ENCODE measurements around the gene ADCY2.

The ADCY2 gene
- total RNA-seq: 0 reads per million in 3 donors

DNA sequence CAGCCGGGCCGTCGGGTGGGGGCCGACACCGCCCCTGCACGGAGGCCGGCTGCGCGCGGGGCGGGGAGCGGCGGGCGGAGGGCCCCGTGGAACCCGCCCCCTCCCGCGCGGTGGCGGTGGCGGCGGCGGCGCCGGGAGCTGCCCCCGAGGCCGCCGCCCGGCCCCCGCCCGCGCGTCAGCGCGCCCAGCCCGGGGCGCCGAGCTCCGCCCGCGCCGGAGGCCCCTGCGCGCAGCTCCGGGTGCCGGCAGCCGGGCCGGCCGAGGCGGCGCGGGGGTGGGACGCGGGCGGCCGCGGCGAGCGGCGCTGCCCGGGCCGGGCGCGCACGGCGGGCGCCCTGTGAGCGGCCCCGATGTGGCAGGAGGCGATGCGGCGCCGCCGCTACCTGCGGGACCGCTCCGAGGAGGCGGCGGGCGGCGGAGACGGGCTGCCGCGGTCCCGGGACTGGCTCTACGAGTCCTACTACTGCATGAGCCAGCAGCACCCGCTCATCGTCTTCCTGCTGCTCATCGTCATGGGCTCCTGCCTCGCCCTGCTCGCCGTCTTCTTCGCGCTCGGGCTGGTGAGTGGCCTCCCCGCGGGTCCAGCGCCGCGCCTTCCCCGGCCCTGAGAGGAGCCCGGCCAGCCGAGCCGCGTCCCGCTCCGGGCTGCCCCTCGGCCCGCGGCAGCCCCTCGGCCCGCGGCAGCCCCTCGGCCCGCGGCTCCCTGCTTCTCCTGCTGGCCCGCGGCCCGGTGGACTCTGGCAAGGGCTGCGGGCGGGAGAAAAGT, at the start of gene ADCY2:
Gene ADCY2 (plus strand): TSS at position 192 of the 766 bp plus-strand sequence. CDS start 159 bp downstream, at position 351.
- Histone ChIP-seq H3K27me3 (replicated peaks; ENCODE audit: control insufficient read depth, insufficient read depth, low read length, poor library complexity, severe bottlenecking) (peaks cover 15% of the 10 kb centered on the region), H3K4me1 (ENCODE audit: control insufficient read depth, insufficient read depth, low read length, poor library complexity, severe bottlenecking) (no peaks in the 10 kb centered on the region), H3K27ac (ENCODE audit: insufficient read depth, low read length, poor library complexity, severe bottlenecking) (no peak within 1 kb of the TSS), H3K4me3 (ENCODE audit: insufficient read depth, low read depth, low read length, poor library complexity, severe bottlenecking) (no peak within 1 kb of the TSS), H3K36me3 (ENCODE audit: control insufficient read depth, insufficient read depth, low read length) (no peaks in the 10 kb centered on the region), H3K9me3 (ENCODE audit: control insufficient read depth, low read length) (no peaks in the 10 kb centered on the region)
- no peak for DNase-seq

DNA sequence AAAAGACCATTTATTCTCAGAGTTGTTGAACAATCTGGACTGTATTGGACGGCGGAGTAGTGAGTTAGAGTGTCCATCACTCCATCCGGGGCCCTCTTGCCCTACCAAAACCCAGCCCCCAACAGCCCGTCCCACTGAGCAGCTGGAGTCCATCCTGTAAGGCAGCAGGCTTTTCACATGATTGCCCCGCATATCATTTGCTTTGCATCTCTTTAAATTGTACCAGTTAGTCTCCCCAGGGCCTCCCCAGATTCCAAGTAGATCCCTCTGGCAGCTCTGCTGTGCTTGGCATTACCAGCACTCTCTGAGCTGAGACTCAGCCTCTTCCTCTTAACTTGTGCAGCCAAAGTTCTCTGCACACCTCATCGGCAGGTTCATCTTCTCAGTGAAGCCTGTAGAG, 48.6 kb upstream of the ADCY2 start:
- no peak for DNase-seq
- H3K9me3 ChIP-seq (ENCODE audit: control insufficient read depth, low read length): no peaks in the 10 kb centered on the region
- no peaks in the 10 kb centered on the region for H3K27me3 ChIP-seq (replicated peaks; ENCODE audit: control insufficient read depth, insufficient read depth, low read length, poor library complexity, severe bottlenecking)
- H3K4me1 ChIP-seq (ENCODE audit: control insufficient read depth, insufficient read depth, low read length, poor library complexity, severe bottlenecking): no peaks in the 10 kb centered on the region
- H3K36me3 ChIP-seq (ENCODE audit: control insufficient read depth, insufficient read depth, low read length): no peaks in the 10 kb centered on the region
- no peak overlapping the region for H3K4me3 ChIP-seq (ENCODE audit: insufficient read depth, low read depth, low read length, poor library complexity, severe bottlenecking)
- H3K27ac ChIP-seq (ENCODE audit: insufficient read depth, low read length, poor library complexity, severe bottlenecking): no peak overlapping the region

DNA sequence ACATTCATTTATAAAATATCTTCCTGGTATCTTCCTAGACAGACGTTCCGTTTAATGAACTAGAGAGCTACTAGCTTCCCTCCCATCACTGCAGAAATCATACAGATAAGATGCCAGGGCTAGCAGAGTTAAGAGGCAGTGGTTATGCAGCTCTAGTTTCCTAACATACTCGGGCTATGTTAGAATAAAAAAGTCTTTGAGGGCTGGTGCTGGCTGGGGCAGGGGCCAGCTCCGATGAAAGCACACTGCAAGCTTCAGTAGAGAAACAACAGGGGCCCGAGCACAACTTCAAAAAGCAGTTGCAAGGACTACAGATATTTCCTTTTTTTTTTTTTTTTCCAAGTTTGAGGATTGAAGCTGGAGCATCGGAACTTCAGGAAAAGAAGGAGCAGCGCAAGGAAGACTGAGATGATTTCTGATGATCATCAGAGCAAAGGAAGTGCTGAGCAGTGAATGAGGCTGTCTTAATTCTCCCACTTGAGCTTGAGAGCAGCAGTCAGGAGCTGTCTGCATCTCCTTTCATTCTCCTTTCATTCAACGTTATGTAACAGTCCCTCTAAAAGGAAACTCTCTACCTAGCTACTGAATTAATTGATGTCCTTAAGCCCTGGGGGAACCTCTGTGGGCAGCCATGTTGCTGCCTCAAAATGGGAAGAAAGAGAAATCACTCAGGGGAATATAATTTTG, 47.6 kb upstream of the ADCY2 start:
- Histone ChIP-seq H3K4me3 (ENCODE audit: insufficient read depth, low read depth, low read length, poor library complexity, severe bottlenecking) (no peak overlapping the region), H3K4me1 (ENCODE audit: control insufficient read depth, insufficient read depth, low read length, poor library complexity, severe bottlenecking) (no peaks in the 10 kb centered on the region), H3K27ac (ENCODE audit: insufficient read depth, low read length, poor library complexity, severe bottlenecking) (no peak overlapping the region), H3K9me3 (ENCODE audit: control insufficient read depth, low read length) (no peaks in the 10 kb centered on the region), H3K36me3 (ENCODE audit: control insufficient read depth, insufficient read depth, low read length) (no peaks in the 10 kb centered on the region), H3K27me3 (replicated peaks; ENCODE audit: control insufficient read depth, insufficient read depth, low read length, poor library complexity, severe bottlenecking) (no peaks in the 10 kb centered on the region)
- DNase-seq: no peak

DNA sequence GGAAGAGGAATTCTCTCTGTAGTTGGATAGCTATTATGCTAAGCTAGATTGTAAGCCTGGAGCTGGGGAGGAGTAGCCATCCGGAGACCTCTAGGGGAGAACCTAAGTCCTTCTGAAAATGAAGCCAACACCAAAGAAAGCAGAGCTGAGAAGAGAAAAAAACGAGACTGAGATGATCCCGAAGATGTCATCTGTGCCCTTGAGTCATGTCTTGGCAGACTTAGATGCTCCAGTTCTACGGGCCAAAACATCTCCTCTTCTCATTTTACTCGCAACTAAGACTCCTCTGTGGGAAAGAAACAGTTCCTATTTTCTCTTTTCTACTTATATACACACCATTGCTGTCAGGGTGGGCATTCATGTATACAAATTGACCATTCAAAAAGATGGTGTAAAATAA, 34.3 kb upstream of the ADCY2 start:
- Histone ChIP-seq H3K27me3 (replicated peaks; ENCODE audit: control insufficient read depth, insufficient read depth, low read length, poor library complexity, severe bottlenecking) (no peaks in the 10 kb centered on the region), H3K4me1 (ENCODE audit: control insufficient read depth, insufficient read depth, low read length, poor library complexity, severe bottlenecking) (no peaks in the 10 kb centered on the region), H3K4me3 (ENCODE audit: insufficient read depth, low read depth, low read length, poor library complexity, severe bottlenecking) (no peak overlapping the region), H3K27ac (ENCODE audit: insufficient read depth, low read length, poor library complexity, severe bottlenecking) (no peak overlapping the region), H3K9me3 (ENCODE audit: control insufficient read depth, low read length) (no peaks in the 10 kb centered on the region), H3K36me3 (ENCODE audit: control insufficient read depth, insufficient read depth, low read length) (no peaks in the 10 kb centered on the region)
- no peak for DNase-seq

DNA sequence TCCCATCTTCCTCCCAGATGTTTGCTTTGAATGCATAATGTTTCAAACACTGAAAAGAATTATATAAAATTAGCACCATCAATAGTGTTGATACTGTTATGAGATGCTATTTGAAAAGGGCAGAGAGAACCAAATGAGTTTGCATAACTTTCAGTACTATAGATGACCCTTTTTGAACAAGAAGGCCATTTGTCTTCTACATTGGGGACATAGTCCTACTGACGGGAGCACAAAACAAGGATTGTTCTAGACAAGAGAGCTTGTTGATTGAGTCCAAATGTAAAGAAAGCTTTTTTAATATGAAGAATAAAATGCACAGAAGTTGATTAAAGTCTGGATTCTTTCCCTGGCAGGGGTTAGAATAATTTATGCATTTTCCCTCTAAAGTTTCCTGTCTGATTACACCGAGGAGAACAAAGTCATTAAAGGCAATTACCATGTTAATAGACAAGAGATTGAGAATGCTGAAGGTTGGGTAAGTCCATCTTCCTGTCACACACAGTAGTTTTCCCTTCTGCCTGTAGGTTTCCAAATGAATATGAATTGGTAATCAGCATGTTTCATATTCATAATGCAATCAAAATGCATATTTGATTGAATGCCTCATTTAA, 32.8 kb upstream of the ADCY2 start:
- Histone ChIP-seq H3K27ac (ENCODE audit: insufficient read depth, low read length, poor library complexity, severe bottlenecking) (no peak overlapping the region), H3K9me3 (ENCODE audit: control insufficient read depth, low read length) (no peaks in the 10 kb centered on the region), H3K27me3 (replicated peaks; ENCODE audit: control insufficient read depth, insufficient read depth, low read length, poor library complexity, severe bottlenecking) (no peaks in the 10 kb centered on the region), H3K4me3 (ENCODE audit: insufficient read depth, low read depth, low read length, poor library complexity, severe bottlenecking) (no peak overlapping the region), H3K36me3 (ENCODE audit: control insufficient read depth, insufficient read depth, low read length) (no peaks in the 10 kb centered on the region), H3K4me1 (ENCODE audit: control insufficient read depth, insufficient read depth, low read length, poor library complexity, severe bottlenecking) (no peaks in the 10 kb centered on the region)
- no peak for DNase-seq

DNA sequence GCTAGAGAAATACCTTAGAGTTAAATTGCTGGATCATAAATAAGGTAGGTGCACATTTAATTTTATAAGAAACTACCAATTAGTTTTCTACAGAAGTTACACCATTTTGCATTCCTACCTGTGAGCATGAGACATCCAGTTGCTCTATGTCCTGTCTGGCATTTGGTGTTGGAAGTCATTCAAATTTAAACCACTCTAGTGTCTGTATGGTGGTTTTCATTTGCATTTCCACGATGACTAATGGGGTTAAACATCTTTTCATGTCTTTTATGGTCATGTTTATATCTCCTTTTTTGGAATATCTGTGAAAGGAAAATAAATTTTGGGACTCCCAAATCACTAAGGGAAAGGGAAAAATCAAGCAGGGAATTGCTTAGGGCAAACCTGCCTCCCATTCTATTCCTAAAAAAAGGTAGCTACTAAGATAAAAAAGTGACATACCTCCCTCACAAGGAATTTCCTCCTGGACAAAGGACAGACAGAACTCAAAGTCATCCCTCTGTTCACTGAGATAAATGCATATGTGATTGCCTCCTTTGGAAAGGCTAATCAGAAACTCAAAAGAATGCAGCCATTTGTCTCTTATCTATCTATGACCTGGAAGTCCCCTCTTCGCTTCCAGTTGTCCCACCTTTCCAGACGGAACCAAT, 31.6 kb upstream of the ADCY2 start:
- no peaks in the 10 kb centered on the region for H3K27me3 ChIP-seq (replicated peaks; ENCODE audit: control insufficient read depth, insufficient read depth, low read length, poor library complexity, severe bottlenecking)
- no peaks in the 10 kb centered on the region for H3K36me3 ChIP-seq (ENCODE audit: control insufficient read depth, insufficient read depth, low read length)
- no peak overlapping the region for H3K4me3 ChIP-seq (ENCODE audit: insufficient read depth, low read depth, low read length, poor library complexity, severe bottlenecking)
- no peaks in the 10 kb centered on the region for H3K9me3 ChIP-seq (ENCODE audit: control insufficient read depth, low read length)
- no peak for DNase-seq
- no peak overlapping the region for H3K27ac ChIP-seq (ENCODE audit: insufficient read depth, low read length, poor library complexity, severe bottlenecking)
- no peaks in the 10 kb centered on the region for H3K4me1 ChIP-seq (ENCODE audit: control insufficient read depth, insufficient read depth, low read length, poor library complexity, severe bottlenecking)

DNA sequence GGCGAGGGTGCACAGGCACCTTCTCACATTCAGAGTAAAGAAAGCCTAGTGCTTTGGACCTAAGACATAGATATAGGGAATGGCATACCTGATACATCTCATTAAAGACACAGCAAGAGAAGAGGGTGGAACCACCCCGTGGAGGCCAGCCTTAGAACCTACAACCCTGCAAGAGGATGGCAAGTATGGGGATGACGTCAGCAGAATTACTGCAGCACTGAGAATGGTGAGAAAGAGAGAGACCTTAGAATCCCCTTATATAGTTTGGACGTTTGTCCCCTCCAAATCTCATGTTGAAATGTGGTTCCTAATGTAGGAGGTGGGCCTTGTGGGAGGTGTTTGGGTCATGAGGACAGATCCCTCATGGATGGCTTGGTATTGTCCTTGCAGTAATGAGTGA, 28.2 kb upstream of the ADCY2 start:
- no peaks in the 10 kb centered on the region for H3K4me1 ChIP-seq (ENCODE audit: control insufficient read depth, insufficient read depth, low read length, poor library complexity, severe bottlenecking)
- H3K27ac ChIP-seq (ENCODE audit: insufficient read depth, low read length, poor library complexity, severe bottlenecking): no peak overlapping the region

DNA sequence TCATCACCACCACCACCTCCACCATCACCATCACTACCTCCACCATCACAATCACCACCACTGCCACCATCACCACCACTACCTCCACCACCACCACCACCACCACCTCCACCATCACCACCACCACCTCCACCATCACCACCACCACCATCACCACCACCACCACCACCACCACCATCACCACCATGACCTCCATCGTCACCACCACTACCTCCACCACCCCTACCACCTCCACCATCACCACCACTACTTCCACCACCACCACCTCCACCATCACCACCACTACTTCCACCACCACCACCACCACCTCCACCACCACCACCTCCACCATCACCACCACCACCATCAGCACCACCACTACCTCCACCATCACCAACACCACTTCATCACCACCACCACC, 23.5 kb upstream of the ADCY2 start:
- Histone ChIP-seq H3K4me3 (ENCODE audit: insufficient read depth, low read depth, low read length, poor library complexity, severe bottlenecking) (no peak overlapping the region), H3K9me3 (ENCODE audit: control insufficient read depth, low read length) (no peaks in the 10 kb centered on the region), H3K4me1 (ENCODE audit: control insufficient read depth, insufficient read depth, low read length, poor library complexity, severe bottlenecking) (no peaks in the 10 kb centered on the region), H3K27me3 (replicated peaks; ENCODE audit: control insufficient read depth, insufficient read depth, low read length, poor library complexity, severe bottlenecking) (no peaks in the 10 kb centered on the region), H3K36me3 (ENCODE audit: control insufficient read depth, insufficient read depth, low read length) (no peaks in the 10 kb centered on the region), H3K27ac (ENCODE audit: insufficient read depth, low read length, poor library complexity, severe bottlenecking) (no peak overlapping the region)
- DNase-seq: no peak

More for the DNA sequence above, 28.2 kb upstream of the ADCY2 start:
- DNase-seq: no peak
- Histone ChIP-seq H3K27me3 (replicated peaks; ENCODE audit: control insufficient read depth, insufficient read depth, low read length, poor library complexity, severe bottlenecking) (no peaks in the 10 kb centered on the region), H3K9me3 (ENCODE audit: control insufficient read depth, low read length) (no peaks in the 10 kb centered on the region), H3K4me3 (ENCODE audit: insufficient read depth, low read depth, low read length, poor library complexity, severe bottlenecking) (no peak overlapping the region), H3K36me3 (ENCODE audit: control insufficient read depth, insufficient read depth, low read length) (no peaks in the 10 kb centered on the region)

DNA sequence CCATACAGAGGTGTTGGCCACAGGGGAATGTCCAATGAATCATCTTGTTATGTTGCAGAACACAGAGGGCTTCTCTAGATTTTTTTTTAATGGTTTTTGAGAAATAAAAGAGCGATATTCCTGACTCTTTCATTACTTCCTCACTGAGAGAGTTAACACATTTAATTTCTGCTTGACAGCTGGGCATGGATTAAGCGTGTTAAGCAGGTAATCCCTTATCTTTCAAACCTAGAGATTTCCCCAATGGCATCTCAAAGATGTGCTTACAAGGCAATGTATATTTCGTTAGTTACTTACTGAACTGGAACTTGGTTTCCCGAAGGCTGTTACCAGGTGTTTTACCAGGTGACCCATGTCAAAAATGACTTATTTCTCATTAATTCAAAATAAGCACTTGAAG, 21.8 kb upstream of the ADCY2 start:
- no peak for DNase-seq

DNA sequence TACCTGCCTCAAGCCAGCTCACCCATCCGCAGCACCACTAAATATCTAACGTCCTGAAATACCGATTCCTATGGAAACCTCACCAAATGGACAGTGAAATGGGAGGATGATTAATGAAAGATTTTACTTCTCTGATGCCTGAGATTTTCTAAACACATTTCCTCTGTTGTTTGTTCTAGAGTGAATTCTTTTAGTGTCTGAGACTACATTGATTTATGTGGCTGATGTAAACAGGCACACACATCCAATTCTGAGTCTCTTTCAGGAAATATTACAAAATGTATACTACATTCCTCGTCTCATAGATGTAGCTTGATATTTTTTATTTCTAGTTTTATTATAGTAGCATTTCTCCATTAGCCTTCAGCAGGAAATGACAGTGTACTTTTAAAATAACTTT, 20.5 kb upstream of the ADCY2 start:
- H3K27me3 ChIP-seq (replicated peaks; ENCODE audit: control insufficient read depth, insufficient read depth, low read length, poor library complexity, severe bottlenecking): no peaks in the 10 kb centered on the region
- H3K27ac ChIP-seq (ENCODE audit: insufficient read depth, low read length, poor library complexity, severe bottlenecking): no peak overlapping the region
- H3K4me1 ChIP-seq (ENCODE audit: control insufficient read depth, insufficient read depth, low read length, poor library complexity, severe bottlenecking): no peaks in the 10 kb centered on the region
- DNase-seq: no peak
- no peak overlapping the region for H3K4me3 ChIP-seq (ENCODE audit: insufficient read depth, low read depth, low read length, poor library complexity, severe bottlenecking)
- no peaks in the 10 kb centered on the region for H3K36me3 ChIP-seq (ENCODE audit: control insufficient read depth, insufficient read depth, low read length)
- H3K9me3 ChIP-seq (ENCODE audit: control insufficient read depth, low read length): no peaks in the 10 kb centered on the region

More for the DNA sequence above, 21.8 kb upstream of the ADCY2 start:
- Histone ChIP-seq H3K4me3 (ENCODE audit: insufficient read depth, low read depth, low read length, poor library complexity, severe bottlenecking) (no peak overlapping the region), H3K27me3 (replicated peaks; ENCODE audit: control insufficient read depth, insufficient read depth, low read length, poor library complexity, severe bottlenecking) (no peaks in the 10 kb centered on the region), H3K9me3 (ENCODE audit: control insufficient read depth, low read length) (no peaks in the 10 kb centered on the region), H3K36me3 (ENCODE audit: control insufficient read depth, insufficient read depth, low read length) (no peaks in the 10 kb centered on the region), H3K27ac (ENCODE audit: insufficient read depth, low read length, poor library complexity, severe bottlenecking) (no peak overlapping the region), H3K4me1 (ENCODE audit: control insufficient read depth, insufficient read depth, low read length, poor library complexity, severe bottlenecking) (no peaks in the 10 kb centered on the region)

All from effector memory CD4-positive, alpha-beta T cell (primary cell).